Measurements from ENCODE around the gene FASTKD1. TPM values are rescaled to one million over a fixed set of nuclear protein-coding genes. Genes with fewer than 3 reads are reported as not detected.
"Not testable (repeated sequence)": the region's sequence is repeated elsewhere in the genome, so short reads cannot be mapped to it uniquely, and the experiment has no call there.

The FASTKD1 gene
- total RNA-seq, 4 donors from 2014 or later, result 8.6 to 12.2 (median 10.6) TPM

DNA sequence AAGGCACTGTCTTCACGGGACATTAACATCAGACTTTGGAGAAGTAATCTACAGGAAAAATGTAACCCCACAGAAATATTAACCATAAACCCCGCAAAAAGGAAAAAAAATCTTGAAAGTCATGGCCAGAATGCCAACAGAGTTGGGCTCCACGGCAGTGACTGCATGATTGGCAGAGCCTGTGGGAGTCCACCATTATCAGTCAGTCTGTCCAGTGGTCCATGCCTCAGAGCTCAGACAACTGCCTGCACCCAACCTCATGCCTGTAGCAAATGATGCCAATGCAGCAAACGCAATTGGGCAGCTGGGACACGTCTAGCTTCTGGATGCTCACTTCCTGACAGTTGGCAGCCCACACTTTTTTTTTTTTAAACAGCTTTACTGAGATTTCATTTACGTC lies 5.4 kb upstream of the FASTKD1 start:
- H3K27me3 ChIP-seq, result no peaks in the 10 kb centered on the region
- no peaks in the 10 kb centered on the region for H3K36me3 ChIP-seq
- H3K4me1 ChIP-seq, result no peaks in the 10 kb centered on the region
- no peaks in the 10 kb centered on the region for H3K9me3 ChIP-seq
- TF ChIP-seq POLR2AphosphoS5 (IDR thresholded peaks at IDR 0.05) (no peak), POLR2A (IDR thresholded peaks at IDR 0.05) (no peak), EP300 (IDR thresholded peaks at IDR 0.05) (no peak)
- TF ChIP-seq, protein P1, sequence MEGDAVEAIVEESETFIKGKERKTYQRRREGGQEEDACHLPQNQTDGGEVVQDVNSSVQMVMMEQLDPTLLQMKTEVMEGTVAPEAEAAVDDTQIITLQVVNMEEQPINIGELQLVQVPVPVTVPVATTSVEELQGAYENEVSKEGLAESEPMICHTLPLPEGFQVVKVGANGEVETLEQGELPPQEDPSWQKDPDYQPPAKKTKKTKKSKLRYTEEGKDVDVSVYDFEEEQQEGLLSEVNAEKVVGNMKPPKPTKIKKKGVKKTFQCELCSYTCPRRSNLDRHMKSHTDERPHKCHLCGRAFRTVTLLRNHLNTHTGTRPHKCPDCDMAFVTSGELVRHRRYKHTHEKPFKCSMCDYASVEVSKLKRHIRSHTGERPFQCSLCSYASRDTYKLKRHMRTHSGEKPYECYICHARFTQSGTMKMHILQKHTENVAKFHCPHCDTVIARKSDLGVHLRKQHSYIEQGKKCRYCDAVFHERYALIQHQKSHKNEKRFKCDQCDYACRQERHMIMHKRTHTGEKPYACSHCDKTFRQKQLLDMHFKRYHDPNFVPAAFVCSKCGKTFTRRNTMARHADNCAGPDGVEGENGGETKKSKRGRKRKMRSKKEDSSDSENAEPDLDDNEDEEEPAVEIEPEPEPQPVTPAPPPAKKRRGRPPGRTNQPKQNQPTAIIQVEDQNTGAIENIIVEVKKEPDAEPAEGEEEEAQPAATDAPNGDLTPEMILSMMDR (IDR thresholded peaks at IDR 0.05), result no peak
- ATAC-seq, result no peak
- no peak overlapping the region for H3K27ac ChIP-seq
- WGBS, 2 donors (ENCODE audit: low coverage in 1 of 2), result 34 to 51% methylated on average over 6 of the region's 6 CpGs
- H3K4me3 ChIP-seq, result no peak overlapping the region

DNA sequence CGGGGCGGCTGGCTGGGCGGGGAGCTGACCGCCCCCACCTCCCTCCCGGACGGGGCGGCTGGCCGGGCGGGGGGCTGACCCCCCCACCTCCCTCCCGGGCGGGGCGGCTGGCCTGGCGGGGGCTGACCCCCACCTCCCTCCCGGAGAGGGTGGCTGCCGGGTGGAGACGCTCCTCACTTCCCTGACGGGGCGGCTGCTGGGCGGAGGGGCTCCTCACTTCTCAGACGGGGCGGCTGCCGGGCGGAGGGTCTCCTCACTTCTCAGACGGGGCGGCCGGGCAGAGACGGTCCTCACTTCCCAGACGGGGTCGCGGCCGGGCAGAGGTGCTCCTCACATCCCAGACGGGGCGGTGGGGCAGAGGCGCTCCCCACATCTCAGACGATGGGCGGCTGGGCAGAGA lies 1.6 kb upstream of the FASTKD1 start:
- not testable (repeated sequence) for H3K27me3 ChIP-seq, ATAC-seq, H3K36me3 ChIP-seq, H3K27ac ChIP-seq, H3K4me3 ChIP-seq, H3K9me3 ChIP-seq
- no CpG with 5 or more reads among the region's 36 CpGs for WGBS, 2 donors (ENCODE audit: low coverage in 1 of 2)
- H3K4me1 ChIP-seq, result peaks cover 0 to 23% (median 0%) of the 10 kb centered on the region in 3 donors

DNA sequence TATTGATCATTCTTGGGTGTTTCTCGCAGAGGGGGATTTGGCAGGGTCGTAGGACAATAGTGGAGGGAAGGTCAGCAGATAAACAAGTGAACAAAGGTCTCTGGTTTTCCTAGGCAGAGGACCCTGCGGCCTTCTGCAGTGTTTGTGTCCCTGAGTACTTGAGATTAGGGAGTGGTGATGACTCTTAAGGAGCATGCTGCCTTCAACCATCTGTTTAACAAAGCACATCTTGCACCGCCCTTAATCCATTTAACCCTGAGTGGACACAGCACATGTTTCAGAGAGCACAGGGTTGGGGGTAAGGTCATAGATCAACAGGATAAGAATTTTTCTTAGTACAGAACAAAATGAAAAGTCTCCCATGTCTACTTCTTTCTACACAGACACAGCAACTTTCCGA lies 874 bp upstream of the FASTKD1 start:
- not testable (repeated sequence) for H3K9me3 ChIP-seq, H3K36me3 ChIP-seq, ATAC-seq, H3K4me3 ChIP-seq, H3K27ac ChIP-seq, H3K27me3 ChIP-seq
- 74 to 81% methylated on average over 3 of the region's 5 CpGs for WGBS, 2 donors (ENCODE audit: low coverage in 1 of 2)
- peaks cover 0 to 23% (median 0%) of the 10 kb centered on the region in 3 donors for H3K4me1 ChIP-seq

DNA sequence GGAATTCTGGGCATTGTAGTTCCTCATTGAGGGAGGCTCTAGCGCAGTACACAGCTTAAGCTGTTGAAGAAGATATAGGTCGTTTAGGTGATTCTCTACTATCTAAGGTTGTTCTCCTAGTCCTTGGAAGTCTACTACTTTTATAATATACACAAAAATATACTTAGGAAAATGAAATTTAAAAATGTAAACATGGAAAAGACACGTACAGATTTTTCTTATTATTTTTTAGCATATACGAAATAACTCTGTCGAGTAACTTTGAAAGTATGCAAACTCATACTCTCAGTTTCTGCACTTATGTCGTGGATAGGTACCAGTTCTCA lies 272 bp upstream of the FASTKD1 start:
- Histone ChIP-seq H3K4me1 (peaks cover 0 to 23% (median 0%) of the 10 kb centered on the region in 3 donors), H3K36me3 (no peaks in the 10 kb centered on the region), H3K27ac (peak overlapping the region in 3 of 4 donors; percentile 69 to 82 (median 74)), H3K4me3 (peak overlapping the region; percentile 66 to 86), H3K27me3 (no peaks in the 10 kb centered on the region), H3K9me3 (no peaks in the 10 kb centered on the region)
- 23 to 25% methylated on average over 6 of the region's 6 CpGs for WGBS, 2 donors (ENCODE audit: low coverage in 1 of 2)
- TF ChIP-seq POLR2A (IDR thresholded peaks at IDR 0.05), result no peak
- TF ChIP-seq EP300 (IDR thresholded peaks at IDR 0.05), result no peak
- no peak for ATAC-seq

DNA sequence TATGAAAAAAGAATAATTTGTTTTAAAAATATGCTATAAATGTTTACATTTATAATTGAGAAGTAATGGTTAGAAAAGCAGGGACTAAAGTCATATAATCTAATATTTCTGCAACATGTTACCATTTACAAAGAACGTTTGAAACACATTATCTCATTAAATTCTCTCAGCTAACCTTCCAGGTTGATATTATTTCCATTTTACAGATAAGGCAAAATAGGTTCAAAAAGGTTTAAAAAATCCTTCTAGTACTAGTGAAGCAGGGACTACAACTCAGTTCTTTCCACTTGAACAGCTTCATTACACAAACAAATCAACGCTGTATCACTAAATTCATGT lies 875 bp downstream of the FASTKD1 start:
- Histone ChIP-seq H3K4me1 (peaks cover 0 to 23% (median 0%) of the 10 kb centered on the region in 3 donors), H3K27me3 (no peaks in the 10 kb centered on the region), H3K36me3 (no peaks in the 10 kb centered on the region), H3K9me3 (no peaks in the 10 kb centered on the region), H3K27ac (peak overlapping the region in 1 of 4 donors; percentile 82), H3K4me3 (peak overlapping the region; percentile 66 to 86)
- TF ChIP-seq POLR2A (IDR thresholded peaks at IDR 0.05) (no peak), EP300 (IDR thresholded peaks at IDR 0.05) (no peak), POLR2AphosphoS5 (IDR thresholded peaks at IDR 0.05) (no peak)
- TF ChIP-seq, protein P1 (IDR thresholded peaks at IDR 0.05), result no peak
- WGBS, 2 donors (ENCODE audit: low coverage in 1 of 2), result 25 to 27% methylated on average over 2 of the region's 2 CpGs
- no peak for ATAC-seq

DNA sequence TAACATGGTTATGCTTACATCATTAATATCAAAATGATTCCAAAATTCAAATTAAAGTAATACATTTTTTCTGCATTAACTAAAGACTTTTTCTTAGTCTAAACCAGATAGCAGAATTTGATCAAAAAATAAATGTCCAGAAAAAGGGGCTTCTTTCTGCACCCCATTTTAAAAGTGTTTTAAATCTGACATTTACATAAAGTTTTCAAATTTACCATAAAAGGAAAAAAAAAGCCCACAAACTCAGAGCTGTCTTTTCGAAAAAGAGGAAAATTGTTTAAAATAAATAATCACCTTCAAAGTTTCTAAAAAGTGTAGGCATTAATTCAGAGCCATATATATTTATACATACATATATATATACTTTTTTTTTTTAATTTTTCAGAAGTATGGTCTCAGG lies 1.5 kb downstream of the FASTKD1 start:
- ATAC-seq, result no peak
- 50 to 87% methylated on average over 1 of the region's 1 CpG for WGBS, 2 donors (ENCODE audit: low coverage in 1 of 2)

More for the DNA sequence above, 1.5 kb downstream of the FASTKD1 start:
- H3K4me3 ChIP-seq, result no peak overlapping the region
- no peaks in the 10 kb centered on the region for H3K36me3 ChIP-seq
- H3K4me1 ChIP-seq, result peaks cover 0 to 23% (median 0%) of the 10 kb centered on the region in 3 donors
- H3K27me3 ChIP-seq, result no peaks in the 10 kb centered on the region
- no peak overlapping the region for H3K27ac ChIP-seq
- H3K9me3 ChIP-seq, result no peaks in the 10 kb centered on the region
- TF ChIP-seq, protein P1 (IDR thresholded peaks at IDR 0.05), result no peak
- no peak for TF ChIP-seq EP300 (IDR thresholded peaks at IDR 0.05)
- TF ChIP-seq POLR2A (IDR thresholded peaks at IDR 0.05), result no peak
- TF ChIP-seq POLR2AphosphoS5 (IDR thresholded peaks at IDR 0.05), result no peak
